HEK293T (cell line): ENCODE data around the gene CREB3L1.

ENCODE experiments used
- CTCF ChIA-PET: fragments of 350-600 bp; formaldehyde crosslinking; extraction: SDS; loops from one replicate; lab custom pipeline; 2021; ENCODE audit warnings: antibody characterized with exemption, inconsistent platforms; lab: Yijun Ruan, JAX
- POLR2A ChIA-PET: fragments of 350-600 bp; formaldehyde crosslinking; extraction: SDS; loops from one replicate; lab custom pipeline; 2020; ENCODE audit warnings: antibody characterized with exemption, inconsistent platforms; lab: Yijun Ruan, JAX
- DNase-seq: peaks from one replicate; pipeline ENCODE4 v3.0.0; 2012; ENCODE audit warnings: mixed read lengths; ENCODE audit errors: extremely low spot score
- ARNT ChIP-seq: fragments of 450-650 bp; IDR thresholded peaks from 2 replicates; pipeline ENCODE4 v1.6.1; 2017; ENCODE audit warnings: mild to moderate bottlenecking
- BHLHE40 ChIP-seq: fragments of 450-650 bp; IDR thresholded peaks from 2 replicates; pipeline ENCODE4 v1.6.1; 2016; ENCODE audit warnings: mild to moderate bottlenecking, moderate library complexity, borderline replicate concordance
- CTBP1 ChIP-seq: fragments of 450-650 bp; IDR thresholded peaks from 2 replicates; pipeline ENCODE4 v1.6.1; 2016; ENCODE audit warnings: borderline replicate concordance
- ELF4 ChIP-seq: fragments of 450-650 bp; IDR thresholded peaks from 2 replicates; pipeline ENCODE4 v1.6.1; 2017; ENCODE audit warnings: antibody characterized with exemption
- FOXA1 ChIP-seq: fragments of 450-650 bp; IDR thresholded peaks from 2 replicates; pipeline ENCODE4 v1.6.1; 2016; ENCODE audit warnings: mild to moderate bottlenecking
- FOXK2 ChIP-seq: fragments of 450-650 bp; IDR thresholded peaks from 2 replicates; pipeline ENCODE4 v1.6.1; 2016; ENCODE audit warnings: mild to moderate bottlenecking
- FOXM1 ChIP-seq: fragments of 450-650 bp; IDR thresholded peaks from 2 replicates; pipeline ENCODE4 v1.6.1; 2017; ENCODE audit warnings: mild to moderate bottlenecking, borderline replicate concordance
- HDGF ChIP-seq: fragments of 450-650 bp; IDR thresholded peaks from 2 replicates; pipeline ENCODE4 v1.6.1; 2017; ENCODE audit warnings: antibody characterized with exemption, borderline replicate concordance
- L3MBTL2 ChIP-seq: fragments of 450-650 bp; conservative IDR thresholded peaks from 2 replicates; pipeline ENCODE4 v1.6.1; 2016; ENCODE audit warnings: mild to moderate bottlenecking
- LEF1 ChIP-seq: fragments of 450-650 bp; IDR thresholded peaks from 2 replicates; pipeline ENCODE4 v1.6.1; 2017; ENCODE audit warnings: mild to moderate bottlenecking, borderline replicate concordance
- NFRKB ChIP-seq: fragments of 450-650 bp; IDR thresholded peaks from 2 replicates; pipeline ENCODE4 v1.6.1; 2016; ENCODE audit warnings: mild to moderate bottlenecking, moderate library complexity
- SP1 ChIP-seq: fragments of 450-650 bp; IDR thresholded peaks from 2 replicates; pipeline ENCODE4 v1.6.1; 2017
- SUZ12 ChIP-seq: fragments of 450-650 bp; IDR thresholded peaks from 2 replicates; pipeline ENCODE4 v1.6.1; 2016; ENCODE audit warnings: mild to moderate bottlenecking
- TARDBP ChIP-seq: fragments of 450-650 bp; IDR thresholded peaks from 2 replicates; pipeline ENCODE4 v1.6.1; 2016
- ZNF384 ChIP-seq: fragments of 450-650 bp; IDR thresholded peaks from 2 replicates; pipeline ENCODE4 v1.6.1; 2016
- TF ChIP-seq, protein P1 (sequence below): fragments of 450-650 bp; IDR thresholded peaks from 2 replicates; pipeline ENCODE4 v1.6.1; 2016

Gene CREB3L1

GRCh38 chr11:46277622-46278386 lies at the start of gene CREB3L1:
TSS of gene CREB3L1 (plus strand) at chr11:46277662. CDS start at chr11:46278112, 450 bp downstream.
- no peak for DNase-seq
- no peak for TF ChIP-seq ARNT
- no peak for TF ChIP-seq FOXK2
- no peak for TF ChIP-seq SP1
- TF ChIP-seq BHLHE40: no peak
- no peak for TF ChIP-seq HDGF
- TF ChIP-seq FOXA1: no peak
- no peak for TF ChIP-seq NFRKB
- TF ChIP-seq FOXM1: no peak
- TF ChIP-seq, protein P1, sequence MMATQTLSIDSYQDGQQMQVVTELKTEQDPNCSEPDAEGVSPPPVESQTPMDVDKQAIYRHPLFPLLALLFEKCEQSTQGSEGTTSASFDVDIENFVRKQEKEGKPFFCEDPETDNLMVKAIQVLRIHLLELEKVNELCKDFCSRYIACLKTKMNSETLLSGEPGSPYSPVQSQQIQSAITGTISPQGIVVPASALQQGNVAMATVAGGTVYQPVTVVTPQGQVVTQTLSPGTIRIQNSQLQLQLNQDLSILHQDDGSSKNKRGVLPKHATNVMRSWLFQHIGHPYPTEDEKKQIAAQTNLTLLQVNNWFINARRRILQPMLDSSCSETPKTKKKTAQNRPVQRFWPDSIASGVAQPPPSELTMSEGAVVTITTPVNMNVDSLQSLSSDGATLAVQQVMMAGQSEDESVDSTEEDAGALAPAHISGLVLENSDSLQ: no peak
- no peak for TF ChIP-seq ZNF384
- no peak for TF ChIP-seq L3MBTL2
- TF ChIP-seq TARDBP: no peak
- no peak for TF ChIP-seq ELF4
- TF ChIP-seq CTBP1: no peak
- TF ChIP-seq LEF1: no peak
- no peak for TF ChIP-seq SUZ12
- ChIA-PET POLR2A (interaction anchor here (0.7 to 4.1 kb wide), 9 partner anchors 12 to 360 kb away, joined by 3 to 26 read pairs (median 7); partner anchors contain the start of gene PEX16), CTCF (interaction anchor here (0.8 to 2.7 kb wide), 10 partner anchors 9 to 40 kb away, joined by 3 to 20 read pairs (median 4); no protein-coding TSS in a partner anchor)

GRCh38 chr11:46229230-46229629 lies 48.2 kb upstream of the CREB3L1 start:
- ChIA-PET POLR2A (no interaction called here), CTCF (no interaction called here)
- TF ChIP-seq FOXA1 (no peak), L3MBTL2 (no peak), CTBP1 (no peak), ELF4 (no peak), SUZ12 (no peak), FOXK2 (no peak), BHLHE40 (no peak), ARNT (no peak), SP1 (no peak), LEF1 (no peak), TARDBP (no peak), NFRKB (no peak), FOXM1 (no peak), HDGF (no peak), ZNF384 (no peak)
- TF ChIP-seq, protein P1: no peak
- DNase-seq: no peak

DNA sequence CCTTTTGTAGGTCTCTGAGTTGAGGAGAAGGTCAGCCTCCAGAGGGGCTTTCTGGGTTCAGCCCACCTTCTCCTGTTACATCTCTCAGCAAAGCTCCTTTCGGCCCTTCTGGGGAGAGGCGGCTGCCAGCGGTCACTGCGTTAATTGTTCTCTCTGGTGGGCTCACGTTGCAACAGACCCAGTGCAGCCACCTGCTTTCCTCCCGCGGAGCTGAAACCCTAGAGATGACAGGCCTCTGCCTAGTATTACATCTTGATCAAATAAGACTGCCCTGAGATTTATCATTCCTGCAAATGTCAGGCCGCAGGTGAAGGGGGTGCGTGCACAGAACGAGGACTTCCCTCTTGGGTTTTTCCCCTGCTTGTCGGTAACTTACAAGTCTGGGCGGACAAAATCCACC lies 43.2 kb upstream of the CREB3L1 start:
- DNase-seq: no peak
- POLR2A ChIA-PET: interaction anchor here (1.1 kb wide), 1 partner anchor 9 kb away, joined by 10 read pairs; no protein-coding TSS in a partner anchor
- no peak for TF ChIP-seq NFRKB
- TF ChIP-seq FOXM1: no peak
- no peak for TF ChIP-seq ZNF384
- no peak for TF ChIP-seq SP1
- no peak for TF ChIP-seq TARDBP
- TF ChIP-seq ELF4: no peak
- no peak for TF ChIP-seq L3MBTL2
- TF ChIP-seq HDGF: no peak
- TF ChIP-seq LEF1: no peak
- no peak for TF ChIP-seq FOXK2
- TF ChIP-seq, protein P1: no peak
- no peak for TF ChIP-seq FOXA1
- TF ChIP-seq ARNT: no peak
- TF ChIP-seq CTBP1: no peak
- TF ChIP-seq SUZ12: no peak
- no peak for TF ChIP-seq BHLHE40
- CTCF ChIA-PET: no interaction called here

- ChIA-PET POLR2A (no interaction called here), CTCF (no interaction called here)
- DNase-seq: no peak
- no peak for TF ChIP-seq BHLHE40
- TF ChIP-seq HDGF: no peak
- TF ChIP-seq SUZ12: no peak
- no peak for TF ChIP-seq TARDBP
- TF ChIP-seq SP1: no peak
- no peak for TF ChIP-seq CTBP1
- no peak for TF ChIP-seq FOXA1
- no peak for TF ChIP-seq NFRKB
- no peak for TF ChIP-seq ARNT
- TF ChIP-seq L3MBTL2: no peak
- no peak for TF ChIP-seq FOXM1
- TF ChIP-seq ELF4: no peak
- TF ChIP-seq, protein P1: no peak
Measured at GRCh38 chr11:46235777-46236688, 41.4 kb upstream of the CREB3L1 start.
